Testis (tissue), 3 donors: ENCODE results near the gene KIR2DL3. TPM values are rescaled to one million over a fixed set of nuclear protein-coding genes. Genes with fewer than 3 reads are reported as not detected.
"Not testable (repeated sequence)": the region's sequence is repeated elsewhere in the genome, so short reads cannot be mapped to it uniquely, and the experiment has no call there.

ENCODE experiments used
- DNase-seq: peaks from one replicate; pipeline ENCODE4 v3.0.0-alpha.2; 2019
- H3K27ac ChIP-seq, 2 donors: fragments of 200-600 bp; sonication (generic); one replicate each; pipeline ENCODE4 v1.5.1; 2019
- H3K27me3 ChIP-seq: fragments of 200-600 bp; sonication (generic); one replicate; pipeline ENCODE4 v1.5.1; 2019
- H3K36me3 ChIP-seq: fragments of 200-600 bp; sonication (generic); one replicate; pipeline ENCODE4 v1.5.1; 2017; ENCODE audit warnings: low read depth; ENCODE audit errors: missing control alignments
- H3K4me1 ChIP-seq: fragments of 200-600 bp; sonication (generic); one replicate; pipeline ENCODE4 v1.5.1; 2019
- H3K4me3 ChIP-seq, 2 donors: fragments of 200-600 bp; sonication (generic); one replicate each; pipeline ENCODE4 v1.5.1; 2017 to 2019
- H3K9me3 ChIP-seq: fragments of 200-600 bp; sonication (generic); one replicate; pipeline ENCODE4 v1.5.1; 2017
- WGBS, 2 donors: methylation state at CpG; one replicate each; pipeline ENCODE4 v1.1.5; 2018; 5-methylcytosine and 5-hydroxymethylcytosine counted together
- intact Hi-C: fragments of 100-400 bp; cut with DNase I; formaldehyde crosslinking; loops from one replicate; pipeline ENCODE4 v1.15.1; 2023; ENCODE audit warnings: low total_unique reads
- polyA plus RNA-seq: library from polyadenylated mRNA; stranded (reverse); fragments of 350-450 nt; fragmentation: Illumina TruSeq; extraction: RNeasy Lipid Tissue Mini Kit (QIAGEN cat#74804); gene quantifications from one replicate; pipeline ENCODE4 v1.2.3, GENCODE V29; 2014; ENCODE audit warnings: low read depth, low replicate concordance; ENCODE audit not compliant: insufficient read depth
- total RNA-seq, 2 donors: library from RNA; depleted of rRNA; stranded (reverse); fragments of >200 nt; gene quantifications; one replicate each; pipeline ENCODE4 v1.2.3, GENCODE V29; 2016

KIR2DL3 gene
- total and polyA plus RNA-seq, 3 donors from 2014 or later: not detected

DNA sequence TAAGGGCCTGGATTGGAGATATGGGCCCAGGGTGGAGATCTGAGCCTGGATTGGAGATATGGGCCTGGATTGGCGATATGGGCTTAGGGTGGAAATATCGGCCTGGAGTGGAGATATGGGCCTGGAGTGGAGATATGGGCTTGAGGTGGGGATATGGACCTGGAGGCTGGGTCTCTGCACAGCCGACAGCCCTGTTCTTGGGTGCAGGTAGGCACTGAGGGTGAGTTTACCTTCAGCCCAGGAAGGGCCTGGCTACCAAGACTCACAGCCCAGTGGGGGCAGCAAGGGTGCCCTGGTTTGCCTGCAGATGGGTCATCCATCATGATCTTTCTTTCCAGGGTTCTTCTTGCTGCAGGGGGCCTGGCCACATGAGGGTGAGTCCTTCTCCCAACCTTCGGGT is 32.2 kb downstream of the KIR2DL3 start:
- H3K4me3 ChIP-seq, H3K9me3 ChIP-seq, H3K27ac ChIP-seq, intact Hi-C loops, DNase-seq, H3K36me3 ChIP-seq, H3K4me1 ChIP-seq, H3K27me3 ChIP-seq: not testable (repeated sequence)
- WGBS, 2 donors: 74 to 85% methylated on average over 3 to 4 of the region's 4 CpGs

DNA sequence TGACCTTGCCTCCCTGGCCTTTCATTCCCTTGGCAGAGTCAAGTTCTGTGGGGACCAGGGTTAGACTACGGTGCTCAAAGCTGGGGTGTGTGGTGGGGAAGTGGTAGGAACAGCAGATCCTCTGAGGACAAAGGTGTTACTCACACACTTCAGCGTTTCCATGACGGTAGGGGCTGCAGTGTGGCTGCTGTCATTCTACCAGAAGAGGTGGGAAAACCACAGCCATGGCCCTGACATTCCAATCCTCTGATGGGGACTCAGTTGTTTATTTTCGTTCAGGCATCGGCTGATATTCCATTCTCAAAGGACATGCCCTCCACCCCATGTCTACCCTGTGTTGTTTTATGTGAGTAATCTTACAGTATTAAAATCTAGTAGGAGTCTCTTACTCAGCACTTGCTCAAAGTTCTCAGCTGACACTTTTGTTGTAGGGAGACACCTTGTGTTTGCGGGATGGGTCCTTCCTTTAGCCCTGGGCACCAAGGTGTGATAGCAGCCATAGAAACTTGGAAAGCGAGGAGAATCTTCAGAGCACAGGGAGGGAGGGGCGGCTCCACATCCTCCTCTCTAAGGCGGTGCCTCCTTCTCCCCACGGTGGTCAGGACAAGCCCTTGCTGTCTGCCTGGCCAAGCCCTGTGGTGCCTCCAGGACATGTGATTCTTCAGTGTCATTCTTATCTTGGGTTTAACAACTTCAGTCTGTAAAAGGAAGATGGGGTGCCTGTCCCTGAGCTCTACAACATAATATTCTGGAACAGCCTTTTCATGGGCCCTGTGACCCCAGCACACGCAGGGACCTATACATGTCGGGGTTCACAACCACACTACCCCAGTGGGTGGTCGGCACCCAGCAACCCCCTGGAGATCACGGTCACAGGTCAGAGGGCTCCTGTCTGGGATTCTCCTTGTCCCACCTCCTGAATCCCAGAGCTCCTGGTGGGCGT is 33.0 kb downstream of the KIR2DL3 start:
- H3K4me1 ChIP-seq, H3K27me3 ChIP-seq, H3K4me3 ChIP-seq, DNase-seq, H3K9me3 ChIP-seq, H3K27ac ChIP-seq, intact Hi-C loops, H3K36me3 ChIP-seq: not testable (repeated sequence)
- 78 to 82% methylated on average over 11 to 15 of the region's 15 CpGs for WGBS, 2 donors

DNA sequence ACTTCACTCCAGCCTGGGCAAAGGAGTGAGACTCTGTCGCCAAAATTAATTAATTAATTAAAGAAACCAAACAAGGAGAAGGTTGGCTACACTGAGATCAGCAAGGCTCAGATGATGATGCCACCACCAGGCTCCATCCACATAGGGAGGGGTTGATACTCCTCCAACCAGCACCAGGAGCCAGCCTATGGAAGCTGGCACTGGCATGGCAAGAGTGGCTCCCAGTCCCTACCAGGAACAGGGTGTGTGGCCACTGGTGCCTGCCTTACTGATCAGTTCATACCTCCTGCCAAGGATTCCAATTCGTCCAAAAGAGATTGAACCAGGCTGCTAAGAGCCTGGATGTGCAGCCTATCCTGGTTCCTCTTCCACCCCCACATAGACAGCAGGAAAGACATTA is 34.4 kb downstream of the KIR2DL3 start:
- intact Hi-C loops, DNase-seq, H3K27me3 ChIP-seq, H3K27ac ChIP-seq, H3K4me3 ChIP-seq, H3K4me1 ChIP-seq, H3K36me3 ChIP-seq, H3K9me3 ChIP-seq: not testable (repeated sequence)
- WGBS, 2 donors: 54 to 56% methylated on average over 2 of the region's 2 CpGs

DNA sequence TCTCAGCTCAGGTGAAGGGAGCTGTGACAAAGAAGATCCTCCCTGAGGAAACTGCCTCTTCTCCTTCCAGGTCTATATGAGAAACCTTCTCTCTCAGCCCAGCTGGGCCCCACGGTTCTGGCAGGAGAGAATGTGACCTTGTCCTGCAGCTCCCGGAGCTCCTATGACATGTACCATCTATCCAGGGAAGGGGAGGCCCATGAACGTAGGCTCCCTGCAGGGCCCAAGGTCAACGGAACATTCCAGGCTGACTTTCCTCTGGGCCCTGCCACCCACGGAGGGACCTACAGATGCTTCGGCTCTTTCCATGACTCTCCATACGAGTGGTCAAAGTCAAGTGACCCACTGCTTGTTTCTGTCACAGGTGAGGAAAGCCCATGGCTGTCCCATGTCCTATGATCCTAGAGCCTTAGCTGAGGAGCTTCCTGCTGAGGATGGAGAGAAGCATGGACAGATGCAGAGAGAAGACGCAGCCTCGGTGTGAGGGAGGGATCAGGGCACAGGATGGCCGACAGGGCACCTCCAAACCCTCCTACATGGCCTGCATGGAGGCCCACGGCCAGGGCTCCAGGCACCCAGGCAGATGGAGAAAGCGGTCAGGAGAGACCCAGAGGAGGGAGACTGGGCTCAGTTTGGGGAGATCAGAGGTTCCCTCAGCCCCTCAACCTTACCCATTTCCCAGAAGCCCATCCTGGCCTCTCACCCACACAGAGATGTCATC is 36.9 kb downstream of the KIR2DL3 start:
- 82 to 87% methylated on average over 10 to 12 of the region's 12 CpGs for WGBS, 2 donors
- H3K27me3 ChIP-seq, H3K4me1 ChIP-seq, H3K36me3 ChIP-seq, intact Hi-C loops, H3K9me3 ChIP-seq, H3K4me3 ChIP-seq, DNase-seq, H3K27ac ChIP-seq: not testable (repeated sequence)

DNA sequence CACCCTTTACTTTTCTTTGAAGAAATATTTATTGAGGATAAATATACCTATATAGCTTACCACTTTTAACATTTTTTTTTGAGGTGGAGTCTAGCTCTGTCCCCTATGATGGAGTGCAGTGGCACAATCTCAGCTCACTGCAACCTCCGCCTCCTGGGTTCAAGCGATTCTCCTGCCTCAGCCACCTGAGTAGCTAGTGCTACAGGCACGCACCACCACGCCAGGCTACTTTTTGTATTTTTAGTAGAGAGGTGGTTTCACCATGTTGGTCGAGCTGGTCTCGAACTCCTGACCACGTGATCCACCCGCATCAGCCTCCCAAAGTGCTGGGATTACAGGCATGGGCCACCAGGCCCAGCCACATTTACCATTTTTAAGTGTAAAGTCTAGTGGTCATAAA is 37.5 kb downstream of the KIR2DL3 start:
- H3K36me3 ChIP-seq, intact Hi-C loops, H3K27me3 ChIP-seq, DNase-seq, H3K27ac ChIP-seq, H3K4me3 ChIP-seq, H3K4me1 ChIP-seq, H3K9me3 ChIP-seq: not testable (repeated sequence)
- WGBS, 2 donors: 81 to 86% methylated on average over 8 of the region's 8 CpGs

DNA sequence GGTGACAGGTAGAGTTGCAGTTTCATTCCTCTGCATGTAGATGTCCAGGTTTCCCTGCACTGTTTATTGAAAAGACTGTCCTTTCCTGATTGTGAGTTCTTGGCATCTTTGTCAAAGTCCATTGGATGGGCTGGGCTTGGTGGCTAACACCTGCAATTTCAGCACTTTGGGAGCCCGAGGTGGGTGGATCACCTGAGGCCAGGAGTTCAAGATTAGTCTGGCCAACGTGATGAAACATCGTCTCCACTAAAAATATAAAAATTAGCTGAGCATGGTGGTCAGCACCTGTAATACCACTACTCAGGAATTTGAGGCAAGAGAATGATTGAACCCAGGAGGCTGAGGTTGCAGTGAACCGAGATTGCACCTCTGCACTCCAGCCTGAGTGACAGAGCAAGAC is 39.5 kb downstream of the KIR2DL3 start:
- H3K27ac ChIP-seq, intact Hi-C loops, DNase-seq, H3K4me3 ChIP-seq, H3K9me3 ChIP-seq, H3K27me3 ChIP-seq, H3K36me3 ChIP-seq, H3K4me1 ChIP-seq: not testable (repeated sequence)
- WGBS, 2 donors: 68 to 80% methylated on average over 4 of the region's 4 CpGs

DNA sequence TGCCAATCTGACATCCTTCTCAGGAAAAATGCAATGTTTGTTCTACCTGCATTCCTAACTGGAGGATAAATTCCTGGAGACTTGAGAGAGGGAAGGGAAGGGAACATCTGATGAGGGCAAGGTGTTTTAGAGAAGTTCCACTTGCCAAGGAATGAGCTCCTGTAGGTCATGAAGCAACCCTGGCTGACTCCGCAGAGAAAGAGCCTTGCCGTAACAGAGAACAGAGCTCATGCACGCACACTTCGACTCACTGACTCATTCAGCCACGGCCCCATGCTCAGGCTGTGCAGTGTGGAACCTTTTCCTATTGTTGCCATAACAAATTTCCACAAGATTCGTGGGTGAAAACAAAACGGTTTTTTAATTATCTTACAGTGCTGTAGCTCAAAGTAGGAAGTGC is 40.6 kb downstream of the KIR2DL3 start:
- H3K27ac ChIP-seq, H3K36me3 ChIP-seq, H3K9me3 ChIP-seq, intact Hi-C loops, H3K4me1 ChIP-seq, H3K27me3 ChIP-seq, H3K4me3 ChIP-seq, DNase-seq: not testable (repeated sequence)
- 63 to 86% methylated on average over 7 of the region's 7 CpGs for WGBS, 2 donors

DNA sequence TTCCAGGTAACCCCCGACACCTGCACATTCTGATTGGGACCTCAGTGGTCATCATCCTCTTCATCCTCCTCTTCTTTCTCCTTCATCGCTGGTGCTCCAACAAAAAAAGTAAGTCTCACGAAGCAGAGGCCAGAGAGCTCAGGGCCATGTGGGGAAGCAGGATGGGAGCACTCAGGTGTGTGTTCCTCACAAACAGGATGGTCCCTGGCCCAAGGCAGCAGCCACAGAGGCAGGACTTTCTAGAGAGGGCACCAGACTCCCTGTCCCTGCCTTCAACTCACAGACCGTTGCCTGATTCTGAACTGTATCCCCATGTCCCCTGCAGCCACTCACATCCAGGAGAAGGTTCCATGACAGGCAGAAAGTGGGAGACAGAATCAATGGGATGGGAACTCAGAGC is 44.6 kb downstream of the KIR2DL3 start:
- DNase-seq, H3K9me3 ChIP-seq, H3K4me3 ChIP-seq, H3K27me3 ChIP-seq, H3K27ac ChIP-seq, intact Hi-C loops, H3K36me3 ChIP-seq, H3K4me1 ChIP-seq: not testable (repeated sequence)
- 74 to 80% methylated on average over 4 of the region's 4 CpGs for WGBS, 2 donors

DNA sequence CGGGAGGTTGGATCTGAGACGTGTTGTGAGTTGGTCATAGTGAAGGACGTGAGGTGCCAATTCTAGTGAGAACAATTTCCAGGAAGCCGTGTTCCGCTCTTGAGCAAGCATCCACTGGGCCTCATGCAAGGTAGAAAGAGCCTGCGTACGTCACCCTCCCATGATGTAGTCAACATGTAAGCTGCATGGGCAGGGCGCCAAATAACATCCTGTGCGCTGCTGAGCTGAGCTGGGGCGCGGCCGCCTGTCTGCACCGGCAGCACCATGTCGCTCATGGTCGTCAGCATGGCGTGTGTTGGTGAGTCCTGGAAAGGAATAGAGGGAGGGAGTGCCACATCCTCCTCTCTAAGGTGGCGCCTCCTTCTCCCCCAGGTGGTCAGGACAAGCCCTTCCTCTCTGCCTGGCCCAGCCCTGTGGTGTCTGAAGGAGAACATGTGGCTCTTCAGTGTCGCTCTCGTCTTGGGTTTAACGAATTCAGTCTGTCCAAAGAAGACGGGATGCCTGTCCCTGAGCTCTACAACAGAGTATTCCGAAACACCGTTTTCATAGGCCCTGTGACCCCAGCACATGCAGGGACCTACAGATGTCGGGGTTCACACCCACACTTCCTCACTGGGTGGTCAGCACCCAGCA is 47.9 kb downstream of the KIR2DL3 start:
- H3K36me3 ChIP-seq, H3K9me3 ChIP-seq, H3K27me3 ChIP-seq, H3K27ac ChIP-seq, intact Hi-C loops, DNase-seq, H3K4me3 ChIP-seq, H3K4me1 ChIP-seq: not testable (repeated sequence)
- WGBS, 2 donors: 85 to 86% methylated on average over 19 to 24 of the region's 24 CpGs

DNA sequence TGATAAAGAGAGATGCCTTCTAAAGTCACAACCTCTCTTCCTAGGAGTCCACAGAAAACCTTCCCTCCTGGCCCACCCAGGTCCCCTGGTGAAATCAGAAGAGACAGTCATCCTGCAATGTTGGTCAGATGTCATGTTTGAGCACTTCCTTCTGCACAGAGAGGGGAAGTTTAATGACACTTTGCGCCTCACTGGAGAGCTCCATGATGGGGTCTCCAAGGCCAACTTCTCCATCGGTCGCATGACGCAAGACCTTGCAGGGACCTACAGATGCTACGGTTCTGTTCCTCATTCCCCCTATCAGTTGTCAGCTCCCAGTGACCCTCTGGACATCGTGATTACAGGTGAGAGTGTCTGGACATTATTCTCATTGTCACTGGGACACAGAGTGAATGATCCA is 49.8 kb downstream of the KIR2DL3 start:
- H3K4me1 ChIP-seq, intact Hi-C loops, DNase-seq, H3K36me3 ChIP-seq, H3K4me3 ChIP-seq, H3K27ac ChIP-seq, H3K9me3 ChIP-seq, H3K27me3 ChIP-seq: not testable (repeated sequence)
- 76 to 84% methylated on average over 6 of the region's 6 CpGs for WGBS, 2 donors
